MG63 (cell line): ENCODE results near the gene EEF1A2. TPM values are rescaled to one million over a fixed set of nuclear protein-coding genes. Genes with fewer than 3 reads are reported as not detected.

Source experiments
- DNase-seq: peaks from one replicate; pipeline ENCODE4 v3.0.0-alpha.2; 2020
- H3K27me3 ChIP-seq: fragments of 250-450 bp; sonication (Bioruptor Pico); 2 replicates; pipeline ENCODE4 v1.5.1; 2020; ENCODE audit warnings: mild to moderate bottlenecking, moderate library complexity
- H3K36me3 ChIP-seq: fragments of 250-450 bp; sonication (Bioruptor Pico); 2 replicates; pipeline ENCODE4 v1.5.1; 2020; ENCODE audit warnings: mild to moderate bottlenecking, moderate library complexity
- H3K4me3 ChIP-seq: fragments of 250-450 bp; sonication (Bioruptor Pico); 2 replicates; pipeline ENCODE4 v1.5.1; 2020; ENCODE audit warnings: mild to moderate bottlenecking, moderate library complexity
- H3K9me3 ChIP-seq: fragments of 250-450 bp; sonication (Bioruptor Pico); 2 replicates; pipeline ENCODE4 v1.5.1; 2020; ENCODE audit warnings: mild to moderate bottlenecking, moderate library complexity
- total RNA-seq: library from RNA; depleted of rRNA; stranded (reverse); fragments of >200 nt; shearing (Covaris generic); gene quantifications from 2 replicates; pipeline ENCODE4 v1.2.3, GENCODE V29; 2014; ENCODE audit warnings: low replicate concordance

The EEF1A2 gene
- total RNA-seq, 1 experiment from 2014 or later = 113 TPM

- H3K9me3 ChIP-seq = no peaks in the 10 kb centered on the region
Observed at GRCh38 chr20:63463400-63464288, 35.2 kb downstream of the EEF1A2 start.

DNA sequence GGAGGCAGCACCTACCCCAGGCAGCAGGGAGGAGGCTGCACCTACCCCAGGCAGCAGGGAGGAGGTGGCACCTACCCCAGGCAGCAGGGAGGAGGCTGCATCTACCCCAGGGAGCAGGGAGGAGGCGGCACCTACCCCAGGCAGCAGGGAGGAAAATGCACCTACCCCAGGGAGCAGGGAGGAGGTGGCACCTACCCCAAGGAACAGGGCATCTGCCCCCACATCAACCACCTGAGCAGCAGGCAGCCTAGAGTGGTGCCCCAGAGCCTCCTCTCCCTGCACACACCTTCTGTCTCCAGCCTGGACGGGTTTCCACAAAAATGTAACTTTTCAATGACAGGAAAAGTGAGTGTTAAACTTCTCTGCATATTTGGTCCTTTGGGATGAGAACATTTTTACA lies 36.6 kb downstream of the EEF1A2 start:
- H3K4me3 ChIP-seq = no peak overlapping the region
- H3K27me3 ChIP-seq = peaks cover 66% of the 10 kb centered on the region
- H3K9me3 ChIP-seq = no peaks in the 10 kb centered on the region
- no peak for DNase-seq
- H3K36me3 ChIP-seq = no peaks in the 10 kb centered on the region

More at GRCh38 chr20:63463400-63464288, 35.2 kb downstream of the EEF1A2 start:
- peaks cover 74% of the 10 kb centered on the region for H3K27me3 ChIP-seq
- DNase-seq = peak; percentile 46
- no peak overlapping the region for H3K4me3 ChIP-seq
- H3K36me3 ChIP-seq = no peaks in the 10 kb centered on the region

DNA sequence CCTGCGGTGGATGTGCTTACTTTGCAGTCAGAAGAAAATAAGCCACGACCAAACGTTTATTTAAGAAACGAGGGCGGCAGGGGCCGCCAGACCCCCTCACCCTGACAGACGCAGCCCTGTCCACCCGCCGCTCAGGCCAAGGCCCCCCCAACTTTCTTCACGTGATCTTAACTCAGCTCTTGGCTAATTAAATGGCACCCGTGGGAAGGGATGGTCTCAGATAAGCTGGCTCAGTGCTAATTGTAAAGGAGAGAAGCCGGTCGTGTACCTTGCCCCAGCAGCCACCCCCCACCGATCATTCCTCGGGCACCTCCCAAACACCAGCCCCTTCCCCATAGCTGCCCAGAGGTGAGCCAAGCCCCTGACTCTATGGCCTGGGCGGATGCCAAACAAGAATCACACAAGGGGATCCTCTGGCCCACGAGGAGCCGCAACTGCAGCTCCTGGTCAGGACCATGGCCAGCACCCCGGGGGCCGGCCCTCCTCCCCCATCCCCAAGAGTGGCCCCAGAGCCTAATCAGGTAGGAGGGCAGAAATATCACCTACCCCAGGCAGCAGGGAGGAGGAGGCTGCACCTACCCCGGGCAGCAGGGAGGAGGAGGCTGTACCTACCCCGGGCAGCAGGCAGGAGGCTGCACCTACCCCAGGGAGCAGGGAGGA lies 37.6 kb downstream of the EEF1A2 start:
- Histone ChIP-seq H3K36me3 (no peaks in the 10 kb centered on the region), H3K9me3 (no peaks in the 10 kb centered on the region), H3K27me3 (peaks cover 59% of the 10 kb centered on the region), H3K4me3 (no peak overlapping the region)
- no peak for DNase-seq

- peaks cover 37% of the 10 kb centered on the region for H3K27me3 ChIP-seq
- no peak overlapping the region for H3K4me3 ChIP-seq
- DNase-seq = no peak
- no peaks in the 10 kb centered on the region for H3K36me3 ChIP-seq
- H3K9me3 ChIP-seq = no peaks in the 10 kb centered on the region
Observed at GRCh38 chr20:63459070-63459380, 39.9 kb downstream of the EEF1A2 start.

DNA sequence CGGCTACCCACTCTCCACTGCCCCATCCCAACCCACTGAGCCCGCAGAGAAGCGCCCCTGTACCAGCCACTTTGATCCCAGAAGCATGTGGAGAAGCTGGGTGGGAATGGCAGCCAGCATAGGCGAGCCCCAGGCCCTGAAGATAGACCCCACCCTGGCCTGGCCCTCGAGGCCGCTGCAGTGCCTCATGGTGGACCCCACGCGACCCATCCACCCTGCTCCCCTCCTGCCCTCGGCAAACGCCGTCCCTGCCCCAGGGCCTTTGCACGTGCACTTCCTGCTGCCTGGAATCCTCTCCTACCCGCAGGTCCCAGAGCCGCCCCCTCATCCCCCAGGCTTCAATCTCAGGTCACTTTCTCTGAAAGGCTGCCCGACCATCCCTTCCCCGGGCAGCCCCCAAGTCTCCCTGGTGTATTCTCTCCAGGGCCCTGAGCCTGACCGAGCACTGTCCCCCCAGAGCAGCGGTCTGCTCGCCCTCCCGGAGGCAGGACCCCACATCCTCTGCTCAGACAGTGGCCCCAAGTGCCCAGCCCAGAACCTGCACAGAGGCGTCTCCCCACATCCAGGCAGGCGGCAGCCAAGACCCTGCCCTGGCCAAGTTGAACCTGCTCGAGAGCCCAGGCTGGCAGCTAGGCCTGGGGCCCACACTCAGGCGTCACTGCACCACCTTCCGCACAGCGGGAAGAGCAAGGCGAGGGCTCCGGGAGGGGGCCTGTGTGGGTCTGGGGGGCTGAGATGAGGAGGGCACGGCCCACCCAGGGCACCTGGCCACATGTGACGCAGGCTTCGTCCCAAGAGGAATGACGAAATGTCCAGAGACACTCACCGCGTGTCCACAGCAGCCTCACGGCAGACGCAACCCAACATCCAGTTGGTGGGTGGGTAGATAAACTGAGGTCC lies 40.5 kb downstream of the EEF1A2 start:
- H3K27me3 ChIP-seq = peaks cover 32% of the 10 kb centered on the region

DNA sequence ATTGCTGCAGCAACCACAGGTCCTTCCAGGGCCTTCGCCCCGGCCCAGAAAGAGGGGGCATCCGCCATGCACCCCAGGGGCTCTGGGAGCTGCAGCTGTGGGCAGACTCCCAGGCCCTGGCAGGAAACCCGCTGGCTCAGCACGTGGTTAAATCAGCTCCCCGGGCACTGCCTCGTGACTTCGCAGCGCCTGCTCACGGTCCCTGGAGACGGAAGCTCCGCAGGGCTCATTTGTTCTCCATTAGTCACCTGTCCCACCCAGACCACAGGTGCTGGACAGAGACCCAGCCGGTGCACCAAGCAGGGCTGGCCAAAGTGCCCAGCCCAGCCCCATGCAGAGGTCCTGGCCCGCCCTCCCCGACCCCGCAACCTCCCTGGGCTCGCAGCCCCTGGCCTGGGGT lies 41.1 kb downstream of the EEF1A2 start:
- H3K9me3 ChIP-seq = no peaks in the 10 kb centered on the region
- H3K27me3 ChIP-seq = peaks cover 27% of the 10 kb centered on the region
- peak; percentile 79 for DNase-seq
- H3K36me3 ChIP-seq = no peaks in the 10 kb centered on the region
- H3K4me3 ChIP-seq = no peak overlapping the region

More for the DNA sequence above, 40.5 kb downstream of the EEF1A2 start:
- H3K36me3 ChIP-seq = no peaks in the 10 kb centered on the region
- no peak overlapping the region for H3K4me3 ChIP-seq
- no peaks in the 10 kb centered on the region for H3K9me3 ChIP-seq
- no peak for DNase-seq

GRCh38 chr20:63456429-63457284 lies 42.2 kb downstream of the EEF1A2 start:
- Histone ChIP-seq H3K36me3 (no peaks in the 10 kb centered on the region), H3K27me3 (peaks cover 22% of the 10 kb centered on the region), H3K4me3 (no peak overlapping the region), H3K9me3 (no peaks in the 10 kb centered on the region)
- DNase-seq = no peak

DNA sequence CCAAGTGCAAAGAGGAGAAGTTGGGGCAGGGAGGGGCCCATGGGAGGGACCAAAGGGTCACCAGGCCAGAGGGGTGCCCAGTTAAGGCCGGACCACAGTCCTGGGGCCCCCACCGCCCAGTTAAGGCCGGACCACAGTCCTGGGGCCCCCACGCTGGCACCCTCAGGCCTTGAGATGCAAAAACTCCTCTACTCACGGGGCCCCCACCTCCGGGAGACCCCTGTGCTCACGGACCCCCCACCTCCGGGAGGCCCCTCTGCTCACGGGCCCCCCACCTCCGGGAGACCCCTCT lies 43.4 kb downstream of the EEF1A2 start:
- no peak for DNase-seq
- H3K9me3 ChIP-seq = no peaks in the 10 kb centered on the region
- no peak overlapping the region for H3K4me3 ChIP-seq
- H3K27me3 ChIP-seq = peaks cover 12% of the 10 kb centered on the region
- H3K36me3 ChIP-seq = no peaks in the 10 kb centered on the region

- Histone ChIP-seq H3K36me3 (no peaks in the 10 kb centered on the region), H3K27me3 (peaks cover 7% of the 10 kb centered on the region; the same call in 1 of the 2 replicates), H3K4me3 (no peak overlapping the region), H3K9me3 (no peaks in the 10 kb centered on the region)
- DNase-seq = no peak
Observed at GRCh38 chr20:63454731-63455567, 43.9 kb downstream of the EEF1A2 start.

- Histone ChIP-seq H3K4me3 (no peak overlapping the region), H3K27me3 (peaks cover 12% of the 10 kb centered on the region), H3K36me3 (no peaks in the 10 kb centered on the region), H3K9me3 (no peaks in the 10 kb centered on the region)
- DNase-seq = no peak
Observed at GRCh38 chr20:63452821-63453523, 45.9 kb downstream of the EEF1A2 start.

- DNase-seq = no peak
- Histone ChIP-seq H3K9me3 (no peaks in the 10 kb centered on the region), H3K36me3 (no peaks in the 10 kb centered on the region), H3K27me3 (peaks cover 18% of the 10 kb centered on the region), H3K4me3 (no peak overlapping the region)
Observed at GRCh38 chr20:63452341-63452740, 46.5 kb downstream of the EEF1A2 start.

- no peak overlapping the region for H3K4me3 ChIP-seq
- H3K27me3 ChIP-seq = peaks cover 20% of the 10 kb centered on the region
Observed at GRCh38 chr20:63451821-63452220, 47.1 kb downstream of the EEF1A2 start.

DNA sequence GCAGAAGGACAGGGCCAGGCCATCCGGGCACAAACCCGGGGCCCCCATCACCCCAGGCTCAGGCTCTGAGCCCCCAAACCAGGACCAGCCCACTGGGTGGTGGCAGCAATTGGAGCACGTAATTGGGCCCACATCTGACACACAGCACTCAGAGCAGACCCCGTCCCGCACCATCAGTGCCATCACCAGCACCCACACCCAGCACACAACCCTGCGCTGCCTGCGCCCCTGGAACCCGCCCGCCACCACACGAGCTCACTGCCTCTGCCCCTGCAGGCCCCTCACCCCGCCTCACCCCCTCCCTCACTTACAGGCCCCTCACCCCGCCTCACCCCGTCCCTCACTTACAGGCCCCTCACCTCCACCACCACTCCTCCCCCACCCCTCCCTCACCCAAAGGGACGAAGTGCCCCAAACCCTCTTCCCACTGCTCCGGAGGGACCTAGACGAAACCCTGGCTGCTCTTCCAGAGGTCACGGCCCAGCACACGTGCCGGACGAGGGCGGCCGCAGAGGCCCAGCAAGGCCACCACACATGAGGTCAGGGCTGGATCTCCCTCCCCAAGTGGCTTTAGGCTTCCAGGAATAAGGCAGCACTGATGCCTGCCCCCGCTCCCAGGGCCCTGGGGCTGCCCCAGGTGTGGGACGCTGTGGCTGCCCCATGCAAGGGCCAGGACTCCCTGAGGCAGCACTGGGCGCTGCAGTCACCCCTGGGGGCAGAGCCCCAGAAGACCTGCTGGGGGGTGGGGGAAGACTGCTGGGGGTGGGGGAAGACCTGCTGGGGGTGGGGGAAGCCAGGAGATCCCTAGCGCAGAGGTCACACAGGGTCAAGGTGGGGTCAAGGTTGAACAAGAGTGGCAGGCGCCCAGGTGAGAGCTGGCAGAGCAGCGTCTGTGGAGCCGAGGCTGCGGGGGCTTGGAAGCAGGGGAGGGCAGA lies 48.8 kb downstream of the EEF1A2 start:
- peaks cover 17% of the 10 kb centered on the region for H3K27me3 ChIP-seq

More at GRCh38 chr20:63451821-63452220, 47.1 kb downstream of the EEF1A2 start:
- Histone ChIP-seq H3K9me3 (no peaks in the 10 kb centered on the region), H3K36me3 (no peaks in the 10 kb centered on the region)
- DNase-seq = no peak

DNA sequence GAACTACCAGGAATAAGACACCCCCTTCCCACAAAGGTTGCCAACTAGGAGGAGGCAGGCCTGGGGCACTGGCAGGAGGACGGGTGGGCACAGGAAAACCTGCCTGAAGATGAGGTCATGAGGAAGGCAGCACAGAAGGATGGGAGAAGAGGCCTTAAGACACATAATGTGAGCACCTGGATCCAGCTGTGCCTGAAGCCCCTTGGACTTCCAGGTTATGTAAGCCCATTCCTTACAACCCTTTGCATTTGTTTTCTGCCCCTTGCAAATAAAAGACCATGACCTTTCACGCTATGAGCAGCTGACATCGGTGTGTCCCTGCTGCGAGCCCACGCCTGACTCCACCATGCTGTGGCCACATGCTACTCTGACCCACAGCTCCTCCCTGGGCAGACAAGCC lies 49.9 kb downstream of the EEF1A2 start:
- Histone ChIP-seq H3K4me3 (no peak overlapping the region), H3K36me3 (no peaks in the 10 kb centered on the region), H3K9me3 (no peaks in the 10 kb centered on the region), H3K27me3 (peaks cover 17% of the 10 kb centered on the region)
- DNase-seq = no peak

More for the DNA sequence above, 48.8 kb downstream of the EEF1A2 start:
- Histone ChIP-seq H3K9me3 (no peaks in the 10 kb centered on the region), H3K36me3 (no peaks in the 10 kb centered on the region), H3K4me3 (no peak overlapping the region)
- no peak for DNase-seq
